ENCODE data around the gene SLCO2A1.

- no peak for TF ChIP-seq CTCF (IDR thresholded peaks at IDR 0.05; ENCODE audit: insufficient read depth, low read length, poor library complexity, severe bottlenecking)
- TF ChIP-seq EZH2phosphoT487 (conservative IDR thresholded peaks at IDR 0.05; ENCODE audit: low read length) = no peak
Observed at GRCh38 chr3:134059671-134060560, 30.2 kb upstream of the SLCO2A1 start.

All from SU-DHL-6 (cell line).